GM21619 (cell line): ENCODE results near the gene IFI44L.
A peak's percentile ranks its signal among the peaks of the same experiment; 100 is the strongest.

Experiments used
- ATAC-seq: cut with Tn5 transposase; IDR thresholded peaks from one replicate; pipeline ENCODE4 v1.9.1; 2021; ENCODE audit not compliant: unreplicated experiment

Gene IFI44L

GRCh38 chr1:78687315-78687714 lies 67.1 kb downstream of the IFI44L start:
- no peak for ATAC-seq

GRCh38 chr1:78687914-78688313 lies 67.7 kb downstream of the IFI44L start:
- ATAC-seq, result peak; percentile 56

GRCh38 chr1:78688697-78689096 lies 68.4 kb downstream of the IFI44L start:
- no peak for ATAC-seq

- ATAC-seq, result no peak
Measured at GRCh38 chr1:78690516-78690915, 70.3 kb downstream of the IFI44L start.

DNA sequence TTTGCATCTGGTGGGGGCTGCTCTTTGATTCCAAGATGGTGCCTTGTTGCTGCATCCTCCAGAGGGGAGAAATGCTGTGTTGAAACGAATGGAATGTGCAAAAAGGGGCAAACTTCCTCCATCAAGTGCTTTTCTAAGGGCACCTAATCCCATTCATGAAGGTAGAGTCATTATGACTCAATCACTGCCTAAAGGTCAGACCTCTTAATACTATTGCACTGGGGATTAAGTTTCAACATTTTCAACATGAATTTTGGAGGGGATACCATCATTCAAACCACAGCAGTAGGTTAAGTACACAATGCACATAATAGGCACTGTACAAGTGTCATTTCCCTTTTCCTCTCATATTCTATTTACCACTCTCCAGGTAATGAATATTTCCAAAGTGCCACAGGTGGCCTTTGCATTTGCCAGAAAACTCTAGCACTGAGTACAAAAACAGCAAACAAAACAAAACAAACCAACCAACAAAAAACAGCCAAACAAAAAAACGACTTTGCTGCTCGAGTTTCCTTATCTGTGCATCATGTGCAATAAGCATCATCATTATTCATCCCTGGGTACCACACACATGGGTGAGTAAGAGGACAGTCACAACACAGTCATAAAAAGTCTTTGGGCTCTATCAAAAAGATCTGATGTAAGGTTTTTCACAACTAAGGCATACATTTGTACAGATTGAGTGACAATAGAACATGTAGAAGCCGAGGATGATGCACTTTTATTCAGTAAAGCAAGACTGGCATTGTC lies 71.9 kb downstream of the IFI44L start:
- no peak for ATAC-seq
